HG02943 (cell line): ENCODE results near the gene PCDHA3.
"Not testable (repeated sequence)": the region's sequence is repeated elsewhere in the genome, so short reads cannot be mapped to it uniquely, and the experiment has no call there.

Experiments used
- ATAC-seq: cut with Tn5 transposase; IDR thresholded peaks from one replicate; pipeline ENCODE4 v1.9.1; 2021; ENCODE audit warnings: mild to moderate bottlenecking, low read depth, moderate library complexity; ENCODE audit not compliant: unreplicated experiment

Gene PCDHA3

DNA sequence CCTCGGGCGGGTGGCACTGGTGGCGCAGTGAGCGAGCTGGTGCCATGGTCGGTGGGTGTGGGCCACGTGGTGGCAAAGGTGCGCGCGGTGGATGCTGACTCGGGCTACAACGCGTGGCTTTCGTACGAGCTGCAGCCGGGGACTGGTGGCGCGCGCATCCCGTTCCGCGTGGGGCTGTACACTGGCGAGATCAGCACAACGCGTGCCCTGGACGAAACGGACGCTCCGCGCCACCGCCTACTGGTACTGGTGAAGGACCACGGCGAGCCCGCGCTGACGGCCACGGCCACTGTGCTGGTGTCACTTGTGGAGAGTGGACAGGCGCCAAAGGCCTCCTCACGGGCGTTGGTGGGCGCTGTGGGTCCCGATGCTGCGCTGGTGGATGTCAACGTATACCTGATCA, 8.0 kb downstream of the PCDHA3 start:
- no peak for ATAC-seq

DNA sequence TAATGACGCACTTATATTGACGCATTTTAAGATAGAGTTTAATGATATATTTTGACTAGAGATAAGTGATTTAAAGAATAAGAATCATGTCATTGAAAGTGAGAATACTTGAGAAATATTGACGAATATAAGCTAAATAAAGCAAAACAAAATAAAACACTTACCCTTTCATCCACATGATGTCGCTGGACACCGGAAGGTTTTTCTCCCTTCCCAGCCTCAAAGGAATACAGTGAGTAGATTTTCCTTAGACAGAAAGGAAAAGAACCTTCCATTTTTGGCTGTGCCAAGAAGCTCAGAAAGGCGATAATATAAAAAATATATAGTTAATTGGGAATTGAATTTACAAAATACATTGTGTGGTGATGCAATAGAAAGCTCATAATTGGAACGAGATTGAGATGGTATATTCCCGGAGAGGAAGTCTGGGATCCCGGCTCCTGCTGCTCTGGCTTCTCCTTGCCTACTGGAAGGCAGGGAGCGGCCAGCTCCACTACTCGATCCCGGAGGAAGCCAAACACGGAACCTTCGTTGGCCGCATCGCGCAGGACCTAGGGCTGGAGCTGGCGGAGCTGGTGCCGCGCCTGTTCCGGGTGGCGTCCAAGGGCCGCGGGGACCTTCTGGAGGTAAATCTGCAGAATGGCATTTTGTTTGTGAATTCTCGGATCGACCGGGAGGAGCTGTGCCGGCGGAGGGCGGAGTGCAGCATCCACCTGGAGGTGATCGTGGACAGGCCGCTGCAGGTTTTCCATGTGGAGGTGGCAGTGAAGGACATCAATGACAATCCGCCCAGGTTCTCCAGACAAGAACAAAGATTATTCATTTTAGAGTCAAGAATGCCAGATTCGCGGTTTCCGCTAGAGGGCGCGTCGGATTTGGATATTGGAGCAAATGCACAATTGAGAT, 20.8 kb downstream of the PCDHA3 start, which contains the start of gene PCDHA5:
PCDHA5 (plus strand) TSS at position 239 of the 906 bp plus-strand sequence.
- no peak for ATAC-seq

DNA sequence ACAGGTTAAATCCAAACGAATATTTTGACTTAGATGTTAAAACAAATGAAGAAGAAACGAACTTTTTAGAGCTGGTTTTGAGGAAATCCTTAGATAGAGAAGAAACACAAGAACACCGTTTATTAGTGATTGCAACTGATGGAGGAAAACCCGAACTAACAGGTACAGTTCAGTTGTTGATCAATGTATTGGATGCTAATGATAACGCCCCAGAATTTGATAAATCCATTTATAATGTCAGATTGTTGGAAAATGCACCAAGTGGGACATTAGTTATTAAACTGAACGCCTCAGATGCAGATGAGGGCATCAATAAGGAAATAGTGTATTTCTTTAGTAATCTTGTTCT, 21.4 kb downstream of the PCDHA3 start:
- ATAC-seq, result no peak

DNA sequence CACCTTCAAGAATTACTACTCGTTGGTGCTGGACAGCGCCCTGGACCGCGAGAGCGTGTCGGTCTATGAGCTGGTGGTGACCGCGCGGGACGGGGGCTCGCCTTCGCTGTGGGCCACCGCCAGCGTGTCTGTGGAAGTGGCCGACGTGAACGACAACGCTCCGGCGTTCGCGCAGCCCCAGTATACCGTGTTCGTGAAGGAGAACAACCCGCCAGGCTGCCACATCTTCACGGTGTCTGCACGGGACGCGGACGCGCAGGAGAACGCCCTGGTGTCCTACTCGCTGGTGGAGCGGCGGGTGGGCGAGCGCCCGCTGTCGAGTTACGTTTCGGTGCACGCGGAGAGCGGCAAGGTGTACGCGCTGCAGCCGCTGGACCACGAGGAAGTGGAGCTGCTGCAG, 22.1 kb downstream of the PCDHA3 start:
- not testable (repeated sequence) for ATAC-seq

DNA sequence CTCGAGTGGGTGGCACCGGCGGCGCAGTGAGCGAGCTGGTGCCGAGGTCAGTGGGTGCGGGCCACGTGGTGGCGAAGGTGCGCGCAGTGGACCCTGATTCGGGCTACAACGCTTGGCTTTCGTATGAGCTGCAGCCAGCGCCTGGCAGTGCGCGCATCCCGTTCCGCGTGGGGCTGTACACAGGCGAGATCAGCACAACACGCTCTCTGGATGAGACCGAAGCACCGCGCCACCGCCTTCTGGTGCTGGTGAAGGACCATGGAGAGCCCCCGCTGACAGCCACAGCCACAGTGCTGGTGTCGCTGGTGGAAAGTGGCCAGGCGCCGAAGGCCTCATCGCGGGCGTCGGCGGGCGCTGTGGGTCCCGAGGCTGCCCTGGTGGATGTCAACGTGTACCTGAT, 22.6 kb downstream of the PCDHA3 start:
- ATAC-seq, result no peak

DNA sequence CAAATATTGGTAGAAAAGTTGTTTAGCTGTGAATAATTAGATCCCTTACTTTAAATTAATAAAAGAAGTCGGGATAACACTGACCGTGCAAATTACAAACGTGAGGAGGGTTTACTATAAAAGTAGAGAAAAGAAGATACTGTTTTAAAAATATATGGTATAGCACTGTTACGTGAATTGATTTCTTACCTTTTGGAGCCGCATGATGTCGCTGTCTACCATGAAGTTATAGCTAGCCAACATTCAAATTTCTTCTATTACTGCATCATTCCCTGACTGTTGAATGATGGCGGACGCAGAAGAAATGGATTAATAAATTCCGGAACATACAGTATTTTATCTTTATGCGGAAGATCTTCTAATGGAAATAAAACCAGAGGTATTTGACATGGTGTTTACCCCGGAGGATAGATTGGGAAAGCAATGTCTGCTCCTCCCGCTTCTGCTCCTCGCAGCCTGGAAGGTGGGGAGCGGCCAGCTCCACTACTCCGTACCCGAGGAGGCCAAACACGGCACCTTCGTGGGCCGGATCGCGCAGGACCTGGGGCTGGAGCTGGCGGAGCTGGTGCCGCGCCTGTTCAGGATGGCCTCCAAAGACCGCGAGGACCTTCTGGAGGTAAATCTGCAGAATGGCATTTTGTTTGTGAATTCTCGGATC, 27.0 kb downstream of the PCDHA3 start, which contains the start of gene PCDHA6:
PCDHA6 (plus strand) TSS at position 257 of the 658 bp plus-strand sequence; CDS start at position 389, 132 bp downstream.
- no peak for ATAC-seq

DNA sequence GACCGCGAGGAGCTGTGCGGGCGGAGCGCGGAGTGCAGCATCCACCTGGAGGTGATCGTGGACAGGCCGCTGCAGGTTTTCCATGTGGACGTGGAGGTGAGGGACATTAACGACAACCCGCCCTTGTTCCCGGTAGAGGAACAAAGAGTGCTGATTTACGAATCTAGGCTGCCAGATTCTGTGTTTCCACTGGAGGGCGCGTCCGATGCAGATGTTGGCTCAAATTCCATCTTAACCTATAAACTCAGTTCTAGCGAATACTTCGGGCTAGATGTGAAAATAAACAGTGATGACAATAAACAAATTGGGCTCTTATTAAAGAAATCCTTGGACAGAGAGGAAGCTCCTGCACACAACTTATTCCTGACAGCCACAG, 27.5 kb downstream of the PCDHA3 start:
- ATAC-seq, result no peak

DNA sequence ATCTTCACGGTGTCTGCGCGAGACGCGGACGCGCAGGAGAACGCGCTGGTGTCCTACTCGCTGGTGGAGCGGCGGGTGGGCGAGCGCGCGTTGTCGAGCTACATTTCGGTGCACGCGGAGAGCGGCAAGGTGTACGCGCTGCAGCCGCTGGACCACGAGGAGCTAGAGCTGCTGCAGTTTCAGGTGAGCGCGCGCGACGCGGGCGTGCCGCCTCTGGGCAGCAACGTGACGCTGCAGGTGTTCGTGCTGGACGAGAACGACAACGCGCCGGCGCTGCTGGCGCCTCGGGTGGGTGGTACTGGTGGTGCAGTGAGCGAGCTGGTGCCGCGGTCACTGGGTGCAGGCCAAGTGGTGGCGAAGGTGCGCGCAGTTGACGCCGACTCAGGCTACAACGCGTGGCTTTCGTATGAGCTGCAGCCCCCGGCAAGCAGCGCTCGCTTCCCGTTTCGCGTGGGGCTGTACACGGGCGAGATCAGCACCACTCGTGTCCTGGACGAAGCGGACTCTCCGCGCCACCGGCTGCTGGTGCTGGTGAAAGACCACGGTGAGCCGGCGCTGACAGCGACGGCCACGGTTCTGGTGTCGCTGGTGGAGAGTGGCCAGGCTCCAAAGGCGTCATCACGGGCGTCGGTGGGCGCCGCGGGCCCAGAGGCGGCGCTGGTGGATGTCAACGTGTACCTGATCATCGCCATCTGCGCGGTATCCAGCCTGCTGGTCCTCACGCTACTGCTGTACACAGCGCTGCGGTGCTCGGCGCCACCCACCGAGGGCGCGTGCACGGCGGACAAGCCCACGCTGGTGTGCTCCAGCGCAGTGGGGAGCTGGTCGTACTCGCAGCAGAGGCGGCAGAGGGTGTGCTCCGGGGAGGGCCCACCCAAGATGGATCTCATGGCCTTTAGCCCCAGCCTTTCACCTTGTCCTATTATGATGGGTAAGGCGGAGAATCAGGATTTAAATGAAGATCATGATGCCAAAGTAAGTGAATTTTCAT, 28.9 kb downstream of the PCDHA3 start:
- ATAC-seq, result not testable (repeated sequence)

DNA sequence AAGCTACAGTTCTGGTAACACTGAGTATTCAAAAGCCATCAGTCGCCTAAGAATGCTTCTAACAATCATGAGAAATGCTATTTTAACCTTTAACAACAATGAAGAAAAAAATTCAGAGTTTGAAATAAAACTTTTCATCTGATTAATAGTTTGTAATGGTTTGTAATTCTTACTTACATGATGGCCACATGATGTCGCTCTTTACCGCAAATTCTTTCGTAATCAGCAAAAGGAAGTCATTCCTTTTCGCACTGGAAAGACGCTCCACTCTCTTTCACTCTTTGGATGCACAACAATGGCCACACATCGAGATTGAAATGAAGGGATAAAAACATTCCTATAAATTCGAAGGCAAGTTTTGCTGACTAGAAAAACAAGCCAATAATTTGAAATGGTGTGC, 33.1 kb downstream of the PCDHA3 start, which contains the start of gene PCDHA7:
PCDHA7 (plus strand) TSS at position 277 of the 400 bp plus-strand sequence; CDS start at position 392, 115 bp downstream.
- ATAC-seq, result no peak

DNA sequence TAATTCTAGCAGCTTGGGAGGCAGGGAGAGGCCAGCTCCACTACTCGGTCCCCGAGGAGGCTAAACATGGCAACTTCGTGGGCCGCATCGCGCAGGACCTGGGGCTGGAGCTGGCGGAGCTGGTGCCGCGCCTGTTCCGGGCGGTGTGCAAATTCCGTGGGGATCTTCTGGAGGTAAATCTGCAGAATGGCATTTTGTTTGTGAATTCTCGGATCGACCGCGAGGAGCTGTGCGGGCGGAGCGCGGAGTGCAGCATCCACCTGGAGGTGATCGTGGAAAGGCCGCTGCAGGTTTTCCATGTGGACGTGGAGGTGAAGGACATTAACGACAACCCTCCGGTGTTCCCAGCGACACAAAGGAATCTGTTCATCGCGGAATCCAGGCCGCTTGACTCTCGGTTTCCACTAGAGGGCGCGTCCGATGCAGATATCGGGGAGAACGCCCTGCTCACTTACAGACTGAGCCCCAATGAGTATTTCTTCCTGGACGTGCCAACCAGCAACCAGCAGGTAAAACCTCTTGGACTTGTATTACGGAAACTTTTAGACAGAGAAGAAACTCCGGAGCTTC, 33.7 kb downstream of the PCDHA3 start:
- ATAC-seq, result not testable (repeated sequence)

DNA sequence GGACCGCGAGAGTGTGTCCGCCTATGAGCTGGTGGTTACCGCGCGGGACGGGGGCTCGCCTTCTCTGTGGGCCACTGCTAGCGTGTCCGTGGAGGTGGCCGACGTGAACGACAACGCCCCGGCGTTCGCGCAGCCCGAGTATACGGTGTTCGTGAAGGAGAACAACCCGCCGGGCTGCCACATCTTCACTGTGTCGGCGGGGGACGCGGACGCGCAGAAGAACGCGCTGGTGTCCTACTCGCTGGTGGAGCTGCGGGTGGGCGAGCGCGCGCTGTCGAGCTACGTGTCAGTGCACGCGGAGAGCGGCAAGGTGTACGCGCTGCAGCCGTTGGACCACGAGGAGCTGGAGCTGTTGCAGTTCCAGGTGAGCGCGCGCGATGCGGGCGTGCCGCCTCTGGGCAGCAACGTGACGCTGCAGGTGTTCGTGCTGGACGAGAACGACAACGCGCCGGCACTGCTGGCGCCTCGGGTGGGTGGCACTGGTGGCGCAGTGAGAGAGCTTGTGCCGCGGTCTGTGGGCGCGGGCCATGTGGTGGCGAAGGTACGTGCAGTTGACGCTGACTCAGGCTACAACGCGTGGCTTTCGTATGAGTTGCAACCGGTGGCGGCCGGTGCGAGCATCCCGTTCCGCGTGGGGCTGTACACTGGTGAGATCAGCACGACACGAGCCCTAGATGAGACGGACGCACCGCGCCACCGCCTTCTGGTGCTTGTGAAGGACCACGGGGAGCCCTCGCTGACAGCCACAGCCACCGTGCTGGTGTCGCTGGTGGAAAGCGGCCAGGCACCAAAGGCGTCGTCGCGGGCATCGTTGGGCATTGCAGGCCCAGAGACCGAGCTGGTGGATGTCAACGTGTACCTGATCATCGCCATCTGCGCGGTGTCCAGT, 35.0 kb downstream of the PCDHA3 start:
- ATAC-seq, result no peak

DNA sequence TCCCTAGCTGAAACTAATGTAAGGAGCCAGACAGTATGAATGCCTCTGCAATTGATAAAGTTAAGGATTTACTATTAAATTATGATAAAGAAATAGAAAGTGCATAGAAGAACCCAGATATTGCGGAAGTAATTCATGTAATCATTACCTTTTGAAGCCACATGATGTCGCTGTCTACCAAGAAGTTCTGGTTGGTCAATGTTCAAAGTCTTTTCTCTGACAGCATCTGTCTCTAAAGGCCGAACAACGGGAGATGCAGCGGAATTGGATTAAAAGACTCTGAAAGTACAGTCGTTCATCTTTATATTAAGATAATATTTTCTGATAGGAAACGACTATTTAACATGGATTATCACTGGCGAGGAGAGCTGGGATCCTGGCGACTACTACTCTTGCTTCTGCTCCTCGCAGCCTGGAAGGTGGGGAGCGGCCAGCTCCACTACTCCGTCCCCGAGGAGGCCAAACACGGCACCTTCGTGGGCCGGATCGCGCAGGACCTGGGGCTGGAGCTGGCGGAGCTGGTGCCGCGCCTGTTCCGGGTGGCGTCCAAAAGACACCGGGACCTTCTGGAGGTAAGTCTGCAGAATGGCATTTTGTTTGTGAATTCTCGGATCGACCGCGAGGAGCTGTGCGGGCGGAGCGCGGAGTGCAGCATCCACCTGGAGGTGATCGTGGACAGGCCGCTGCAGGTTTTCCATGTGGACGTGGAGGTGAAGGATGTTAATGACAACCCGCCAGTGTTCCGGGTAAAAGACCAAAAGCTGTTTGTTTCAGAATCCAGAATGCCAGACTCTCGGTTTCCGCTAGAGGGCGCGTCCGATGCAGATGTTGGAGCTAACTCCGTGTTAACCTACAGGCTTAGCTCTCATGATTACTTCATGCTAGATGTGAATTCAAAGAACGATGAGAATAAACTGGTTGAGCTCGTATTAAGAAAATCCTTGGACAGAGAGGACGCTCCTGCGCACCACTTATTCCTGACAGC, 40.4 kb downstream of the PCDHA3 start, which contains the start of gene PCDHA8:
PCDHA8 (plus strand) TSS at position 210 of the 985 bp plus-strand sequence; CDS start at position 345, 135 bp downstream.
- no peak for ATAC-seq

DNA sequence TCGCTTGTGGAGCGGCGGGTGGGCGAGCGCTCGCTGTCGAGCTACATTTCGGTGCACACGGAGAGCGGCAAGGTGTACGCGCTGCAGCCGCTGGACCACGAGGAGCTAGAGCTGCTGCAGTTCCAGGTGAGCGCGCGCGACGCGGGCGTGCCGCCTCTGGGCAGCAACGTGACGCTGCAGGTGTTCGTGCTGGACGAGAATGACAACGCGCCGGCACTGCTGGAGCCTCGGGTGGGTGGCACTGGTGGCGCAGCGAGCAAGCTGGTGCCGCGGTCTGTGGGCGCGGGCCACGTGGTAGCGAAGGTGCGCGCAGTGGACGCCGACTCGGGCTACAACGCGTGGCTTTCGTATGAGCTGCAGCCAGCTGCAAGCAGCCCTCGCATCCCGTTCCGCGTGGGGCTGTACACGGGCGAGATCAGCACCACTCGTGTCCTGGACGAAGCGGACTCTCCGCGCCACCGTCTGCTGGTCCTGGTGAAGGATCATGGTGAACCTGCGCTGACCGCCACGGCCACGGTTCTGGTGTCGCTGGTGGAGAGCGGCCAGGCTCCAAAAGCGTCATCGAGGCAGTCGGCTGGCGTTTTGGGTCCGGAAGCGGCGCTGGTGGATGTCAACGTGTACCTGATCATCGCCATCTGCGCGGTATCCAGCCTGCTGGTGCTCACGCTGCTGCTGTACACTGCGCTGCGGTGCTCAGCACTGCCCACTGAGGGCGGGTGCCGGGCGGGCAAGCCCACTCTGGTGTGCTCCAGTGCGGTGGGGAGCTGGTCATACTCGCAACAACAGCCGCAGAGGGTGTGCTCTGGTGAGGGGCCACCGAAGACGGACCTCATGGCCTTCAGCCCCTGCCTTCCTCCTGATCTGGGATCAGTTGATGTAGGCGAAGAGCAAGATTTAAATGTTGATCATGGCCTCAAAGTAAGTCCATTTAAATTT, 42.2 kb downstream of the PCDHA3 start:
- no peak for ATAC-seq

DNA sequence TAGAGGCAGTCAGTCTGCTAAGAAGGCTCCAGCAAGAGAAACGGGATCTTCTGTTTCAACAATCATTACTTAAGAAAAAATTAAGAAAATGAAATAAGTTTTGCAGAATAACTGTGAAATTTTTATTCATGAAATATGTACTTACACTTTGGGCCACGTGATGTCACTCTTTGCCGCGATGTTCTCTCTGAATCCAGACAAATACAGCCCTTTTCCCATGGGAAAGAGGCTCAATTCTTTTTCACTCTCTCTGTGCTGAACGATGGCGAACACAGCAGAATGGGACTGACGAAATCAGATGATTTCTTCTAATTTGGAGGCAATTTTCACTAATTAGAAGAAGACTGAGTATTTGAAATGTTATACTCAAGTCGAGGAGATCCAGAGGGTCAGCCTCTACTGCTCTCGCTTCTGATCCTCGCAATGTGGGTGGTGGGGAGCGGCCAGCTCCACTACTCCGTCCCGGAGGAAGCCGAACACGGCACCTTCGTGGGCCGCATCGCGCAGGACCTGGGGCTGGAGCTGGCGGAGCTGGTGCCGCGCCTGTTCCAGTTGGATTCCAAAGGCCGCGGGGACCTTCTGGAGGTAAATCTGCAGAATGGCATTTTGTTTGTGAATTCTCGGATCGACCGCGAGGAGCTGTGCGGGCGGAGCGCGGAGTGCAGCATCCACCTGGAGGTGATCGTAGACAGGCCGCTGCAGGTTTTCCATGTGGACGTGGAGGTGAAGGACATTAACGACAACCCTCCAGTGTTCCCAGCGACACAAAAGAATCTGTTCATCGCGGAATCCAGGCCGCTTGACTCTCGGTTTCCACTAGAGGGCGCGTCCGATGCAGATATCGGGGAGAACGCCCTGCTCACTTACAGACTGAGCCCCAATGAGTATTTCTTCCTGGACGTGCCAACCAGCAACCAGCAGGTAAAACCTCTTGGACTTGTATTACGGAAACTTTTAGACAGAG, 47.6 kb downstream of the PCDHA3 start, which contains the start of gene PCDHA9:
PCDHA9 (plus strand) TSS at position 244 of the 964 bp plus-strand sequence; CDS start at position 358, 114 bp downstream.
- not testable (repeated sequence) for ATAC-seq
